ENCODE data around the gene MESD.
"Not testable (repeated sequence)": the region's sequence is repeated elsewhere in the genome, so short reads cannot be mapped to it uniquely, and the experiment has no call there.

Gene MESD

DNA sequence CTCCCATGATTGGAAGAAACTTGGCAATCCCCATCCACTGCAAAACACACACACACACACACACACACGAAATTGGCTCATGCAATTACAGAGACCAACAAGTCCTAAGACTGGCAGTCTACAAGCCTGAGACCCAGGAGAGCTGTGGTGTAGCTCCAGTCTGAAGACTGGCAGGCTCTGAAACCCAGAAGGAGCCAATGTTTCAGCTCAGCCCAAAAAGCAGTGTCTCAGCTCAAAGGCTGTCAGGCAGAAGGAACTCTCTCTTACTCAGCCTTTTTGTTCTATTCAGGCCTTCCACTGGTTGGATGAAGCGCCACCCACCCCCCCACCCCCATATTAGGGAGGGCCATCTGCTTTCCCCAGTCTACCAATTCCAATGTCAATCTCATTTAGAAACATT is 32.1 kb downstream of the MESD start:
- DNase-seq: peak; percentile 27

DNA sequence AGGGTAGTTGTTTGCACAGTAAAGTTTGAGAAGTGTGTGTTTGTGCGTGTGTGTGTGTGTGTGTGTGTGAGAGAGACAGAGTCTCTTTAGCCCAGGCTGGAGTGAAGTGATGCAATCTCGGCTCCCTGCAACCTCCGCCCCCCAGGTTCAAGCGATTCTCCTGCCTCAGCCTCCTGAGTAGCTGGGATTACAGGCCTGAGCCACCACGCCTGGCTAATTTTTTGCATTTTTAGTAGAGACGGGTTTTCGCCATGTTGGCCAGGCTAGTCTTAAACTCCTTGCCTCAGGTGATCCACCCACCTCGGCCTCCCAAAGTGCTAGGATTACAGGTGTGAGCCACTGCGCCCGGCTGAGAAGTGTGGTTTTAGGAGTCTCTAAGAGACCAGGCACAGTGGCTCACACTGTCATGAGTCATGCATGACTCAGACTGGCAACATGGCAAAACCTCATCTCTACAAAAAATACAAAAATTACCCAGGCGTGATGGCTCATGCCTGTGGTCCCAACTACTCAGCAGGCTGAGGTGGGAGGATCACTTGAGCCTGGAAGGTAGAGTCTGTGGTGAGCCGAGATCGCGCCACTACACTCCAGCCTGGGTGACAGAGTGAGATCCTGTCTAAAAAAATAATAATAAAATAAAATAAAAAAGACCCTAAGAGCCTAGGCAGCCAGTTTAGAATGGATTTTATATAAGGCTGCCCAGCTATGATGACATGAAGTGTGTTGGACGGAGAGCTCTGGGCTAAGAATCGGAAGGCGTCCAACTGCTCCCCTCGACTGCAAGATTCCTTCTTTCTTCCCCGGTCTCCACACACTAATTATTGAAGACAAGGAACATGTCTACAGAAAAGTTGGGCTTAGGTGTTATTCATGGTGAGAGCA is 33.8 kb downstream of the MESD start:
- DNase-seq: not testable (repeated sequence)

DNA sequence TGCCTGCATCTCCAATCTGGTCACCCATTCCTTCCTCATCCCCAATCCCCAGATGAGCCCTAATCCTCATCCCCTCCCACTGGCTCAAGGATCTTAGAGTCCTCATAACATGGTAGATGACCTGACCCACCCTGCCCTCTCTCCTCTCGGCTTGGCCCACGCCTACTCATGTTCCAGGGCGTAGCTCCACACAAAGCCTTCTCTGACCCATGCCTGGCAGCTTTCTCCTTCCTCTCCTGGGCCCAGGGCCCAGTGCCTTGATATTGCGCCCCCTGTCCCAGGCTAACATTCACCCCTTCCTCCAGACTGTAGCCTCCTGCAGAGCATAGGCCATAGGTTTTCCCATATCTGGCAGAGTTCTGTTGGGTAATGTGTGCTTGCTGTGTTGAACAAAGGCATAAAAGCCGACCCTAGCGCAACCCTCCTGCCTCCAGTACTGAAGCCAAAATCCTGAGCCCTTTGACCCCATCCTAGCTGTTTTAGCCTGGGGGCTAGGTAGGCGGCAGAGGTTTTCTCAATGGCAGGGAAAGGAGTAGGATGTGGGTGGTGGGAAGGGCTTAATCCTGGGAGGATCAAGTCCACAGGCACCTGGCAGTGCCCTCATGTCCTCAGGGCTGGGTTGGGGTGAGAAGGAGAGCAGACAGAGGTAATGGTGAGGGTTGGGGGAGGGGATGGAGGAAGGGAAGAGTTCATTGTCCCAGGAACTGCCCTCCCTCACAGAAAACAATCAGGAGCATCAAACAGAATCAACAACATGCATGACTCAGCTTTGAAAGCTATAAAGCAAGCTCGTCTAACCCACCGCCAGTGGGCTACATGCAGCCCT is 35.5 kb downstream of the MESD start:
- DNase-seq: no peak

DNA sequence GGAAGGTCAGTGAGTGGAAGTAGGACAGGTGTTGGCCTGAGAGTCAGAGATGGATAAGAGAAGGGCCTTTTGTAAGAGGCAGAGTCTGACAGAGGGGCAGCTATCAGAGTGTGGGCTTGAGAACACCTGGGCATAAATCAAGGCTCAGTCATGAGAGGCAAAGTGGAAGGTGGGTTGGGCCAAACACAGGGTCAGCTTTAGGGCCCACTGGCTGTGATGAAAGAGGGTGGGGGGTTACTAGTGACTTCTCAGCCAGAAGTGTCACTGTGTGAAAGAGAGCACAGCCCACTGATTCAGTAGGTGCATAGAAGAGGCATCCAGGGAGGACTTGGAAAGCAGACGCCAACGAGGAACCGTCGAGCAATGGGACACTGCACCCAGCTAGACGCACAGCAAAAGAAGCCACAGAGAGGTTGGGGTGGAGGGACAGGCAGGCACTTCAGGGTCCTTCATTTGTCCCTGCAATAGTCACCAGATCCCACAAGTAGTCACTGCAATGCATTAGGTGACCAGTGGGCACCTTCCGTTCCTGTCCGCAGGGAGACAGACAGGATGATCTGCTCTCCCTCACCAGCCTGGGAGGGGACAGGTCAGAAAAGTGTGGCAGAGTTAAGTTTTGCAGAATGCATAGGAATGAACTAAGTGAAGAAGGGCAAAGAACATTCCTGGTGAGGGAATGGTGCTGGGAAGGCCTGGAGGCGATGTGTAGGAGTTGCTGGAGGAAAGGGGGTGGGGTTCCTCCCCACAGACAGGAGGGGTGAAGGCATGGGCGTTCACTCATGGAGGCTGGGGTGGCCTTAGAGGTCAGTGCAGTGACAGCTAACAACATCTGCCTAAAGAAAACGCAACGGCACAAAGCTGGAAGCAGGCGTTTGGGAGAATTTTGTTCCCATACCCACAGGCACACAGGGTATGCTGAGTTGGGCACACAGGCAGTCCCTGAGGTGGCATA is 36.3 kb downstream of the MESD start:
- DNase-seq: no peak

DNA sequence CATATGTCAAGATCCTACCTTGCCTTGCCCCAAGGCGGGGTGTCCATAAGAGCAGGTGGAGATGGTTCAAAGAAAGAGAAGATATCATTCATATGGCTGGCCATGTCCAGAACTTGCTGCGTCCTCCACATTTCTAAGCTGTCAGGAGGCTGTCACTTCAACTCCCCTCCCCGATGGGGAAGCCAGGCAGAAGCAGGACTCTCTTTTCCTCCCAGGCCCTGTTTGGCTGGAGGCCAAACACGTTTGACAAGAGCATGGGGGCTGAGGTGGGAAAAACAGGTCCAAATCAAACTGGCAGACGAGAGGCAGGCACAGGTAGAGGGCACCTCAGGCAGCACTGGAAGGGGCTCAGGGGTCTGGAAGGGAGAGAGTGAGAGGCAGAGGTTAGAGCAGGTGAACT is 37.7 kb downstream of the MESD start:
- DNase-seq: no peak

DNA sequence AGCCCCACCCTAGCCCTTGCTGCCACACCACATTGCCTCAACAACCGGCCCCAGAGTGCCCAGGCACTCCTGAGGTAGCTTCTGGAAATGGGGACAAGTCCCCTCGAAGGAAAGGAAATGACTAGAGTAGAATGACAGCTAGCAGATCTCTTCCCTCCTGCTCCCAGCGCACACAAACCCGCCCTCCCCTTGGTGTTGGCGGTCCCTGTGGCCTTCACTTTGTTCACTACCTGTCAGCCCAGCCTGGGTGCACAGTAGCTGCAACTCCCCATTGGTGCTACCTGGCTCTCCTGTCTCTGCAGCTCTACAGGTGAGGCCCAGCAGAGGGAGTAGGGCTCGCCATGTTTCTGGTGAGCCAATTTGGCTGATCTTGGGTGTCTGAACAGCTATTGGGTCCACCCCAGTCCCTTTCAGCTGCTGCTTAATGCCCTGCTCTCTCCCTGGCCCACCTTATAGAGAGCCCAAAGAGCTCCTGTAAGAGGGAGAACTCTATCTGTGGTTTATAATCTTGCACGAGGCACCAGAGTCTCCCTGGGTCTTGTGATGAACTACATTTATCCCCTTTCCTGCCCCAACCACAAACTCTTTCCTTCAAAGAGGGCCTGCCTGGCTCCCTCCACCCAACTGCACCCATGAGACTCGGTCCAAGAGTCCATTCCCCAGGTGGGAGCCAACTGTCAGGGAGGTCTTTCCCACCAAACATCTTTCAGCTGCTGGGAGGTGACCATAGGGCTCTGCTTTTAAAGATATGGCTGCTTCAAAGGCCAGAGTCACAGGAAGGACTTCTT is 39.1 kb downstream of the MESD start:
- no peak for DNase-seq

DNA sequence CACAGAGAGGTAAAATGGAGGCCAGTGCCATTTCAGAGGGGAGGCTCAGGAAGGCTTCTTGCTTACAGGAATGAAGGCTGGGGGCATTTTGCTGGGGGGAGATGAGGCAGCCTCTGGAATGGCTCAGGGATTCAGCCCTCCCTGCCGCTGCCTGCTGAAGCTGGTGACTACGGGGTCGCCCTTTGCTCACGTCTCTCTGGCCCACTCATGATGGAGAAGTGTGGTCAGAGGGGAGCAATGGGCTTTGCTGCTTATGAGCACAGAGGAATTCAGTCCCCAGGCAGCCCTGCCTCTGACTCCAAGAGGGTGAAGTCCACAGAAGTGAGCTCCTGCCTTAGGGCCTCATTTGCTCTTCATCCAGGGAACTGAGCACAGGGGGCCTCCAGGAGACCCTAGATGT is 39.9 kb downstream of the MESD start:
- DNase-seq: no peak

DNA sequence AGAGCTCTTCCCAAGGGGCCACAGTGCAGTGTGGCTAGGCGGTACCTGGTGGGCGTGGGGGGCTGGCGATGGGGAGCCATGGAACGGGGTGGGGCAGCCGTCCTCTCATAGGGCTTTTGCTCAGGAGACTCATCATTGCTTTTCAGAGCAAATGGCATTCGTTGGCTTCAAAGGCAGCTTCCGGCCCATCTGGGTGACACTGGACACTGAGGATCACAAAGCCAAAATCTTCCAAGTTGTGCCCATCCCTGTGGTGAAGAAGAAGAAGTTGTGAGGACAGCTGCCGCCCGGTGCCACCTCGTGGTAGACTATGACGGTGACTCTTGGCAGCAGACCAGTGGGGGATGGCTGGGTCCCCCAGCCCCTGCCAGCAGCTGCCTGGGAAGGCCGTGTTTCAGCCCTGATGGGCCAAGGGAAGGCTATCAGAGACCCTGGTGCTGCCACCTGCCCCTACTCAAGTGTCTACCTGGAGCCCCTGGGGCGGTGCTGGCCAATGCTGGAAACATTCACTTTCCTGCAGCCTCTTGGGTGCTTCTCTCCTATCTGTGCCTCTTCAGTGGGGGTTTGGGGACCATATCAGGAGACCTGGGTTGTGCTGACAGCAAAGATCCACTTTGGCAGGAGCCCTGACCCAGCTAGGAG is 40.8 kb downstream of the MESD start:
- no peak for DNase-seq

DNA sequence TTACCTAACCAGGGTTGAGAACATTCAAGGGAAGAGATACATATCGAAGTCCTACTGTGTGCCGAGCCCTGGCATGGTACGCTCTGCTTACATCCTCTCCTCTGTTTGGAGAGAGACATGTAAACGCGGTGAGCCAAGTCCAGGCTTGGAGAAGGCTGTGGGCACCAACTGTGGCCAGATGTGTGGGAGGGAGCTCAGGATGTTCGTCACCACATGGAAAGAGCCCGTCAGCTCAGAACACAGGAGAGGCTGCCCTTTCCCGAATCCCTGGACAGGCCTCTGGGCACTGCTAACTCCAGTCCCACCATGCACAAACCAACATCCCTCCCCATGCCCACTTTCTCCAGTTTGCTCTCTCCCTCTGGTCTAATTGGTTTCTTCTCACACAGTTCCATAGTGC is 43.0 kb downstream of the MESD start:
- DNase-seq: no peak

DNA sequence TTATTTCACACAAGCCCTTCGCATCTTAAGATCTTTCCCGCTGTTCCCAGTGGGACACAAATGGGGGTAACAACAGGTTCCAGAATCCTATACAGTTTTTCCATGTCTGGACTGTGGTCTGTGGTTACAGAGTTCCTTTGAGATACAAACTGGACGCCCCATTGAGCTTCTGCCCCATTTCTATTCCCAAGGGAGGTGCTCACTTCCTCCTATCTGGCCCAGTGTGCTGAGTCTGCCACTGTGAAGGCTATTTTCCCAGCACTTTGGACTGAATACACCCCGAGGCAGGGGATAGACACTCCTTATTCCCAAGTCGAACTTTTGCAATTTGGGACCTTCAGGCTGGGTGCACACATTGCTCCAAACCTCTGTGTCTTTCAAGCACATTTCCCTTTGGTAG is 44.0 kb downstream of the MESD start:
- no peak for DNase-seq

DNA sequence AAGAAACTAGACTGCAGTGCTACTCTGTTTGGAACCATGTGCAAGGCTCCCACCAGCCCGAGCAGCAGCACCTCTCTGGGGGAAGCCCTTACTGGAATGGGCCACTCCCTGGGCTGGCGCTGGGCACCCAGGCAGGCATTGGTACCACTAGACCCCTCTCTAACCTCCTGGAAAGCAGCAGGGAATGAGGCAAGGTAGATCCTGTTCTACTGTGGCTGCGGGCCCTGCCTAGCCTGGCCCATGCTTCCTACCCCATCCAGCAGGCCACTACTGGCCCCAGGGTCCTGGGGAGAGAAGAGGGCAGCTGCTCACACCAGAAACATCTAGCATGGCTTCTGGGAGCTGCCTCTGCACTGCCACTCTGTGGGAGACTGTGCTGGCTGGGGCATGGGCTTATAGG is 44.8 kb downstream of the MESD start:
- no peak for DNase-seq

DNA sequence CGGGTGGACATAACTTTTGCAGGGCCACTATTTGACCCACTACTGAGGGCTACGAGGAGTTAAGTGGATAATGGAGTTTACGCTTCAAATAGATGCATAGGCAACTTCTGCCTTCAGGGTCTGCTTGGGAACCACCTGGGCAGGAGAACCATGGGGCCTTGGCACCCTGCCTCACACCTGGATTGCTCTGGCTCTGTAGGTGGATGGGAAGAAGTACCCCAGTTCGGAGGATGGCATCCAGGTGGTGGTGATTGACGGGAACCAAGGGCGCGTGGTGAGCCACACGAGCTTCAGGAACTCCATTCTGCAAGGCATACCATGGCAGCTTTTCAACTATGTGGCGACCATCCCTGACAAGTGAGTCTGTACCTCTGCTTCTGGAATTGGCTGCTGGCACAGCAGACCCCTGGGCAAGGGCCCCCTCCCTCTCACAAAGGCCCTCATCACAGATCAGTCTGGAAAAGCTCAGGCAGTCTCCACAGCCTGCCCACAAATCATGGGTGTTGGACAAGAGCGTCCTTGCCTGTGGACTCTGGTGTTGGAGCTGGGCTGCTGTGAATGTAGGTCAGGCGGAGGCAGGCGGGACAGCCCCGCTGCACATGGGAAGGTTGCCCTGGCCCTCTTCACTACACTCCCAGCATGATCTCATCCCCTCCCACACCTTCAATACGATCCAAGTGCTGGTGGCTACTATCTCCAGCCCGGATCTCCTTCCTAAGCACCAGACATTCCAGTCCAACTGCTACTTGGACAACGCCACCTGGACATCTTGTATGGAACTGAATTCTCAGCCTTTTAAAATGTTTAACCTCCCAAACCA is 46.7 kb downstream of the MESD start:
- no peak for DNase-seq

DNA sequence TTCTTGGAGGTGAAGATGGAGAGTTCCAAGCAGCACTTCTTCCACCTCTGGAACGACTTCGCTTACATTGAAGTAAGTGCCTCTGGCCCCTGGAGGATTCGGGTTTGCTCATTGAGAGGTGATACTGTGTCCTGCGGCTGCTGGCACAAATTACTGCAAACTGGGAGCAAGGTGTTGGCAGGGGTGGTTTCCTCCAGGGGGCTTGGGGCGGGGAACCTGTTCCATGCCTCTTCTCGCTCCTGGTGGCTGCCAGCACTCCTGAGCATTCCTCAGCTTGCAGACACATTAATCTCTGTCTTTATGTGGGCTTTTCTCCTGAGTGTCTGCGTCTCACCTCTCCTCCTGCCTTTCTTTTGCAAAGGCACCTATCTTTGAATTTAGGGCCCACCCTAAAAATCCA is 47.4 kb downstream of the MESD start:
- DNase-seq: no peak

DNA sequence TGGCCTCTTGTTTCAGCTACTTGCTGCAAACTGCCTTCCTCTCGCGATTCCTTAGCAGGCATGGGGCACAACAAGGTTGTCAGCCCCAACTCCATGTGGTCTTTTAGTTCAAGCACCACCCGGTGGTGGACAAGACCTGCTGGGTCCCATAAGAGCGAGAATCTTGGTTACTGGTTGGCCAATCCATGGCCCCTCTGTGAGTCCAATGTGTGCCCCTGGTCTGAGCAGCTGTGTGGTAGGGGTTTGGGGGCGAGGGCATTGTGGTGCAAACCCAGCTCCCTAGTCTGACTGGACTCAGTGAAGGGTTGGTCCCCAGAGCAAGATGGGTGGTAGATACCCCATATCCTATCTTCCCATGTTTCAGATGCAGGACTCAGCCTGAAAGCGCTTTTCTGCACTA is 48.8 kb downstream of the MESD start:
- no peak for DNase-seq

DNA sequence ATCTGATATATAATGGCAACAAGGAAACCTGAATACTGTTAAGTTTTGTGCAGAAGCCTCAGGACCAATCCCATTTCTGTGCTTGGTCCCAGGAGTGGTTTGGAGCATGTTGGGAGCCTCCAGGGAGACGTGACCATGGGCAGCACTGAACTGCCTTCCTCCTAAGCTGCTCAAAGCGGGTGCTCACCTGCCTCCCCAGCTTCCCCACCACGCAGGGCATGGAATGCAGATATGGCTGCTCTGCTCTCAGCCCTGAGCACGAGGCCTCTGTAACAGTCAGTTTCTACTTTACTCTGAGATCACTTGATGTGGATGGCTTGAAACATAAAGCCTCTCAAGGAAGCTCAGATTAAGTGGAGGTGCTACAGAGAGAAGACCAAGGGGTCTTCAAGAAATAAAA is 49.3 kb downstream of the MESD start:
- no peak for DNase-seq

DNA sequence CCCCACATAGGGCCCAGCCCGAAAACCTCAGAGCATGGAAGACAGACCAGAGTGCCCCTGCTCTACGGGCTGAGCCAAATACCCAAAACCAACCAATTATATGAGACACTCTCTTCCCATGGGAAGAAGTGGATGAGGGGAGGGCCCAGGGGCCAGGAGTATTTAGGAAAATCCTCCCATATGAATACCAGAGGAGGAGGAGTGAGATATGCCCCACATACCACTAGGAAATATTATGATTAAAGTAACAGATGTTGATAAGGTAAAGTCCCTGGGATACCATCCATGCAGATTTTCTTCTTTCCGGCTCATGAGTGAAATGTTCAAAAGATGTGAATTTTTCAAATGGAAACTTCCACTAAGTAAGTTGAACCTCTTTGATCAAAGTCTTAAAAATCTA is 50.4 kb downstream of the MESD start:
- no peak for DNase-seq

DNA sequence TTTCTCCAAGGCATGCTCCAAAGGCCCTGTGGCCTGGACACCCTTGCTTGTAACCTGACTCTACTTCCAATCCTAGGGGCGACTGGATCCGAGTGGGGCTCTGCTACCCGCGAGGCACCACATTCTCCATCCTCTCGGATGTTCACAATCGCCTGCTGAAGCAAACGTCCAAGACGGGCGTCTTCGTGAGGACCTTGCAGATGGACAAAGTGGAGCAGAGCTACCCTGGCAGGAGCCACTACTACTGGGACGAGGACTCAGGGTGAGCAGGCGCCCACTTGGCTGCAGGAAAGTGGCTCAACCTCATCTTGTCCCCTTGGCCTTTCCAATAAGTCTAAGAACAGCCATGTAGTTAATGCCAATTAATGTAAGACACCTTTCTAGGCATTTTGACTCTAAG is 51.9 kb downstream of the MESD start:
- no peak for DNase-seq

DNA sequence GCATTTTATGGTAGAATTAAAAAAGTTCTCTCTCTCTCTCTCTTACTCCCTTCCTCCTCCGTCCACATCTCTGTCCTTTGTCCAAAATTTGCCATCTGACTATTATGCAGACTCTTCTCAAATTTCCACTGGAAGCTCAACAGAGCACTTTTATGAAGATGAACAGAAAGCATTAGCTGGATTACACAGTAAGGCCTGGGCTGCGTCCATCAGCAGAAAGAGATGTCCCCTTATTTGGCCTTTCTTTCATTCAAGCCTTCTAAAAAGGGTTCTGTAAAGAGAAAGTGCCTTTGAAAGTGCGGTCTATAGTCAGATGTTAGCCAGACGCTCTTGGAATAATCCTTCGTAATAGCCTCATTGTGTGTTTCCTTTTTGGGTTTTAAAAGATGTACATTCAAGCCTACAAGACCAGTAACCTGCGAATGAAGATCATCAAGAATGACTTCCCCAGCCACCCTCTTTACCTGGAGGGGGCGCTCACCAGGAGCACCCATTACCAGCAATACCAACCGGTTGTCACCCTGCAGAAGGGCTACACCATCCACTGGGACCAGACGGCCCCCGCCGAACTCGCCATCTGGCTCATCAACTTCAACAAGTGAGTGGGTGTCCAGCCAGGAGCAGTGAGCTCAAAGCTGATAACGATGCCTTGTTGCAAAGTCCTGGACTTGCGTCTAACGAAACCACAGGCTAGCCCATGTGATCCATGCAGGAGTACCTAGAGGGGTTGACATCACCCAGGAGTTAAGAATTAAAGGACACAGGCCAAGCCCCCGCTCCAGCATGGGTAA is 53.1 kb downstream of the MESD start:
- DNase-seq: no peak

DNA sequence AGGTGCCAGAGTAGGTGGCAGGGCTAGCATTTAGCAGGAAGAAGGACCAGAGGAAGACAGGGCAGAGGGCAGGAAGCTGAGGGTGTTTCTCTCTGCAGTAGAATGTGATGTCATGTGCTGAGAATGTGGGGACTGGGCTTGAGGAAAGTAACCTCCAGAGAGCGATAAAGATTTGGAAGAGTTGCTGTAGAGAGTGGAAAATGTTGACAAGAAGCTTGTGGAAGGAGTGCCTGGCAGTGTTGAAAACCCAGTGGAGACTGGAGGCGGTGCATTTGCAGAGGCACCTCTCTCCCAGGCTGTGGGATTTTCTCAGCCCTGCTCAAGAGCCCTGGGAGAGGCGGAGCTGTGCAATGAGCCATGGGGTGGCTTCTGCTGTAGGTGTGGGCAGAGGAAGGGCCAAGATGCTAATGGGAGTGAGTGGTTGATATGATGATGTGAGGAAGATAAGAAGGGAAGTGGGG is 54.8 kb downstream of the MESD start:
- peak; percentile 4 for DNase-seq

DNA sequence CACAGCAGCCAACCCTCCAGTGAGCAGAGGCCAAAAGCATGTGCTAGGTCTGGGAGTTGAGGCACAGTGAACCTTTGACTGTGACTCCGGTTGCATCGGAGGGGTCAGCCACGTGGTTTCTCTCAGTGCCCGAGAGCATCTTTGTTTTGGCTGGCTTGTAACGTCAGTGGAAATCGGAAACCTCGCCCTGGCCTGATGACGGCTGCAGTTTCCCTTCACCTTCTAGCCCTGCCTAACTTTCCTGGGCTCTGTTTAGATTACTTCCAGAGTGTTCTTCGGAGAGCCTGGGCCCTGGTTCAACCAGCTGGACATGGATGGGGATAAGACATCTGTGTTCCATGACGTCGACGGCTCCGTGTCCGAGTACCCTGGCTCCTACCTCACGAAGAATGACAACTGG is 56.6 kb downstream of the MESD start:
- DNase-seq: no peak

Data from NCI-H2171 treated with DMSO at 0.1 percent for 48 hours (cell line).